Measurements from ENCODE around the gene SPG7. TPM values are rescaled to one million over a fixed set of nuclear protein-coding genes. Genes with fewer than 3 reads are reported as not detected.

SPG7 gene
- total and polyA plus RNA-seq, 9 of the 15 experiments (the other 6 are each of a cell fraction or from before 2014, with no cell fraction given), result 5.8 to 89.1 (median 49.4) TPM

DNA sequence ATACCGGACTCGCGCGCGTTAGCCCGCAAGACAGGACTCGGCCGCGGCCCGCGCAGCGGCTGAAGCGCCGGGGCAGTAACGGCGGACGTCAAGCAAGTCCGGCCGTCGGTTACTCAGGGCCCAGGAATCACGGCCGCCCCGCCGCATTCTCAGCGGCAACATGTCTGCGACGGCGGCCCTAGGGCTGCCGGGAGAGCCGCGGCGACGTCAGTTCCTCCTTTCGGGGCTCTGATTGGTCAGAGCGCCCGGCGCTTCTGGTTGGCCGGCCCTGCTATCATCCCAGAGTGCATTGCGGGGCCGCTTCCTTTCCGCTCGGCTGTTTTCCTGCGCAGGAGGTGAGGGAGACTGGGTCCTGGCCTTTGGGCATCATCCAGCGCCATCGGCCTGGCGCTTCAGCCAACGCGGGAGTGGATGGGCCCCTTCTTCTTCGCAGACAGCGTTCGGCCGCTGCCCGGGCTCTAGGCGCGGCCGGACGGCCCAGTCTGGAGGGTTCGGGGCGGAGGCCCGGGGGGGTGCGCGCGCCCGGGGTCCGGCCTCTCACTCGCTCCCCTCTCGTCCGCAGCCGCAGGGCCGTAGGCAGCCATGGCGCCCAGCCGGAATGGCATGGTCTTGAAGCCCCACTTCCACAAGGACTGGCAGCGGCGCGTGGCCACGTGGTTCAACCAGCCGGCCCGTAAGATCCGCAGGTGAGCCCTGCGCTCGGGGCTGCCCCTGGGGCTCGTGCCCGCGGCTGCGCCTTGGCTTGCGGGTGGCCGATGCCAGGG, 52.4 kb downstream of the SPG7 start, which contains the start of gene RPL13 (continued):
- TF ChIP-seq, protein P1, sequence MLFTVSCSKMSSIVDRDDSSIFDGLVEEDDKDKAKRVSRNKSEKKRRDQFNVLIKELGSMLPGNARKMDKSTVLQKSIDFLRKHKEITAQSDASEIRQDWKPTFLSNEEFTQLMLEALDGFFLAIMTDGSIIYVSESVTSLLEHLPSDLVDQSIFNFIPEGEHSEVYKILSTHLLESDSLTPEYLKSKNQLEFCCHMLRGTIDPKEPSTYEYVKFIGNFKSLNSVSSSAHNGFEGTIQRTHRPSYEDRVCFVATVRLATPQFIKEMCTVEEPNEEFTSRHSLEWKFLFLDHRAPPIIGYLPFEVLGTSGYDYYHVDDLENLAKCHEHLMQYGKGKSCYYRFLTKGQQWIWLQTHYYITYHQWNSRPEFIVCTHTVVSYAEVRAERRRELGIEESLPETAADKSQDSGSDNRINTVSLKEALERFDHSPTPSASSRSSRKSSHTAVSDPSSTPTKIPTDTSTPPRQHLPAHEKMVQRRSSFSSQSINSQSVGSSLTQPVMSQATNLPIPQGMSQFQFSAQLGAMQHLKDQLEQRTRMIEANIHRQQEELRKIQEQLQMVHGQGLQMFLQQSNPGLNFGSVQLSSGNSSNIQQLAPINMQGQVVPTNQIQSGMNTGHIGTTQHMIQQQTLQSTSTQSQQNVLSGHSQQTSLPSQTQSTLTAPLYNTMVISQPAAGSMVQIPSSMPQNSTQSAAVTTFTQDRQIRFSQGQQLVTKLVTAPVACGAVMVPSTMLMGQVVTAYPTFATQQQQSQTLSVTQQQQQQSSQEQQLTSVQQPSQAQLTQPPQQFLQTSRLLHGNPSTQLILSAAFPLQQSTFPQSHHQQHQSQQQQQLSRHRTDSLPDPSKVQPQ (CRISPR knock-in tag; IDR thresholded peaks at IDR 0.05; ENCODE audit: borderline replicate concordance), result no peak
- TF ChIP-seq, protein P2, sequence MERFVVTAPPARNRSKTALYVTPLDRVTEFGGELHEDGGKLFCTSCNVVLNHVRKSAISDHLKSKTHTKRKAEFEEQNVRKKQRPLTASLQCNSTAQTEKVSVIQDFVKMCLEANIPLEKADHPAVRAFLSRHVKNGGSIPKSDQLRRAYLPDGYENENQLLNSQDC (CRISPR knock-in tag; IDR thresholded peaks at IDR 0.05), result peak; percentile 12; the same call in 1 of the 2 replicates
- TF ChIP-seq, protein P3, sequence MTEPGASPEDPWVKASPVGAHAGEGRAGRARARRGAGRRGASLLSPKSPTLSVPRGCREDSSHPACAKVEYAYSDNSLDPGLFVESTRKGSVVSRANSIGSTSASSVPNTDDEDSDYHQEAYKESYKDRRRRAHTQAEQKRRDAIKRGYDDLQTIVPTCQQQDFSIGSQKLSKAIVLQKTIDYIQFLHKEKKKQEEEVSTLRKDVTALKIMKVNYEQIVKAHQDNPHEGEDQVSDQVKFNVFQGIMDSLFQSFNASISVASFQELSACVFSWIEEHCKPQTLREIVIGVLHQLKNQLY (CRISPR knock-in tag; conservative IDR thresholded peaks at IDR 0.05), result peak in 1 of 2 experiments; percentile 79; a peak in 2 of 4 replicates
- TF ChIP-seq, protein P4, sequence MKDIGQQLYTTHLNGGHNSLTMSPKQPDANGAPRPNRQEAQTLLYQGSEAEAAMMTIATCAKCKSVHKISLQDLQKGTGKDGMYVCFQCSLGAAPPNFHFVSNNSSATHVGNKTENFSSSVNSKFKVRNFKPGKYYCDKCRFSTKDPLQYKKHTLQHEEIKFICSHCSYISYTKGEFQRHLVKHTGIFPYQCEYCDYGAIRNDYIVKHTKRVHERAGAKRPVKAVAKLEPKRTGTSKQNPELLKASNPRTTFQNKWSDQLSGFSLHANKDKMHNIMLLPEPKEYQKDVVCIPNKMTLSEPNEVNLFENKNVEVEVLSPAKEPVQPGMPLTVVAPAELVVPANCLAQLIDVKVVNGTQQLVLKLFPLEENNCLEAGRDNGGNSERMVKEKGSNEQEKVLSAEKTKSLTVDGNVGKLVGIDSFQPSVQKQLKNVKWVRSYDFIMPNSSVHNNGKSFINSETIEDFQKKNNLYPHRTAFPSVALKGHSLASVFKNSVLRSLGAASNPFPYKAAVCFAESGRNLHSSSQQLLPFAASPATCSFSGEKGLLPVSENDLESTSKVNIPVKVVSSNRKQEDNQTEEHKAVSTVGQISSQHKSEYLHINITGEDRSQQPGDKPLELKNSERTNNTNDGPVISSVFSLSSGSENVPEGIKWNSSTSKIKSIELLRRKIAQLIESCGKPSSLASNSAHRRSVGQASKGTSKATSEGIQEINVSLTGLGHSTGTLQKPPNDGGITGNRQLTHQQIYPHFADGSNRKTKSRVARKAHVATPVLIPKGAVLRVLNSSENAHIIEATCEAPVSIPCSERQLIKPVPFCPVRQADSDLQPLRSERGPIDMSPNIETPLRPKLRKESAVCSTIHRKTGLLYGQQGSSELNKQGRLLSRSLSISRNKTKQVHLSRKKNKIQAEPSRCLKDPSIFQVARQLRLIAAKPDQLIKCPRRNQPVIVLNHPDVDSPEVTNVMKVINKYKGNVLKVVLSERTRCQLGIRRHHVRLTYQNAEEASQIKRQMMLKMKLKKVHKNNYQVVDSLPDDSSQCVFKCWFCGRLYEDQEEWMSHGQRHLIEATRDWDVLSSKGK (CRISPR knock-in tag; IDR thresholded peaks at IDR 0.05), result no peak
- TF ChIP-seq ZZZ3 (IDR thresholded peaks at IDR 0.05), result peak; percentile 99
- TF ChIP-seq GATAD2B (IDR thresholded peaks at IDR 0.05; ENCODE audit: borderline replicate concordance), result no peak
- TF ChIP-seq ZNF695 (CRISPR knock-in tag; IDR thresholded peaks at IDR 0.05), result no peak
- TF ChIP-seq NR2C1 (IDR thresholded peaks at IDR 0.05), result no peak
- TF ChIP-seq NR2C1 (tag; IDR thresholded peaks at IDR 0.05), result no peak
- TF ChIP-seq RB1 (IDR thresholded peaks at IDR 0.05; ENCODE audit: low read depth), result peak; percentile 76
- TF ChIP-seq, protein P5, sequence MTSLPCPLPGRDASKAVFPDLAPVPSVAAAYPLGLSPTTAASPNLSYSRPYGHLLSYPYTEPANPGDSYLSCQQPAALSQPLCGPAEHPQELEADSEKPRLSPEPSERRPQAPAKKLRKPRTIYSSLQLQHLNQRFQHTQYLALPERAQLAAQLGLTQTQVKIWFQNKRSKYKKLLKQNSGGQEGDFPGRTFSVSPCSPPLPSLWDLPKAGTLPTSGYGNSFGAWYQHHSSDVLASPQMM (CRISPR knock-in tag; IDR thresholded peaks at IDR 0.05), result no peak
- TF ChIP-seq TCF7 (IDR thresholded peaks at IDR 0.05; ENCODE audit: borderline replicate concordance), result peak; percentile 48; the same call in 1 of the 2 replicates
- peak; percentile 70; the same call in 1 of the 2 replicates for TF ChIP-seq HCFC1 (IDR thresholded peaks at IDR 0.05; ENCODE audit: low read depth, low read length)
- TF ChIP-seq PHB (CRISPR knock-in tag; IDR thresholded peaks at IDR 0.05), result no peak
- peak; percentile 42; the same call in 1 of the 2 replicates for TF ChIP-seq ZNF584 (CRISPR knock-in tag; IDR thresholded peaks at IDR 0.05; ENCODE audit: low read depth)
- peak; percentile 77 for TF ChIP-seq SIN3B (IDR thresholded peaks at IDR 0.05; ENCODE audit: low read depth)
- no peak for TF ChIP-seq CHD1 (IDR thresholded peaks at IDR 0.05; ENCODE audit: low read length)
- TF ChIP-seq KDM1A (IDR thresholded peaks at IDR 0.05), result no peak
